GM19238 (cell line): ENCODE results near the gene PDZD4.

Experiments used
- DNase-seq: peaks from one replicate; pipeline ENCODE4 v3.0.0; 2011; ENCODE audit warnings: low spot score; ENCODE audit not compliant: insufficient read length

Gene PDZD4

GRCh38 chrX:153807976-153808375, 22.4 kb downstream of the PDZD4 start:
- DNase-seq = no peak

GRCh38 chrX:153806999-153807575, 23.3 kb downstream of the PDZD4 start:
- no peak for DNase-seq

GRCh38 chrX:153805436-153805835, 24.9 kb downstream of the PDZD4 start:
- no peak for DNase-seq

- no peak for DNase-seq
These were observed 25.7 kb downstream of the PDZD4 start for GRCh38 chrX:153804621-153805020.

- no peak for DNase-seq
These were observed 26.2 kb downstream of the PDZD4 start for GRCh38 chrX:153804100-153804595.

GRCh38 chrX:153803211-153804099, 26.9 kb downstream of the PDZD4 start:
- no peak for DNase-seq

- no peak for DNase-seq
These were observed 27.8 kb downstream of the PDZD4 start for GRCh38 chrX:153802513-153803045.

- no peak for DNase-seq
These were observed 28.7 kb downstream of the PDZD4 start for GRCh38 chrX:153801669-153802068.

- no peak for DNase-seq
These were observed 29.6 kb downstream of the PDZD4 start for GRCh38 chrX:153800746-153801145.

- DNase-seq = no peak
These were observed 30.1 kb downstream of the PDZD4 start for GRCh38 chrX:153800177-153800722.

- no peak for DNase-seq
These were observed 31.0 kb downstream of the PDZD4 start for GRCh38 chrX:153799326-153799725.

GRCh38 chrX:153797415-153798015, 32.8 kb downstream of the PDZD4 start:
- DNase-seq = no peak

GRCh38 chrX:153794897-153795816, 35.2 kb downstream of the PDZD4 start:
- no peak for DNase-seq

- DNase-seq = peak; percentile 96
These were observed 36.1 kb downstream of the PDZD4 start, which contains the start of the genes IDH3G and SSR4 for GRCh38 chrX:153794018-153794896. Gene IDH3G (minus strand): TSS chrX:153794375. CDS start chrX:153794326, 49 bp downstream. Gene SSR4 (plus strand): TSS chrX:153794668. CDS start chrX:153794688, 20 bp downstream.

- no peak for DNase-seq
These were observed 37.1 kb downstream of the PDZD4 start for GRCh38 chrX:153793291-153793690.

- no peak for DNase-seq
These were observed 38.0 kb downstream of the PDZD4 start for GRCh38 chrX:153792368-153792767.

GRCh38 chrX:153791104-153791852, 39.1 kb downstream of the PDZD4 start:
- DNase-seq = no peak

GRCh38 chrX:153789654-153790053, 40.7 kb downstream of the PDZD4 start:
- DNase-seq = no peak

GRCh38 chrX:153786669-153787068, 43.7 kb downstream of the PDZD4 start:
- DNase-seq = no peak
